Stimulated activated CD4-positive, alpha-beta T cell treated with anti-CD3 and anti-CD28 coated beads, TNF-alpha, amount 100 ng/mL, for 4 hours (primary cell): Measurements from ENCODE around the gene ABCA12.
"Not testable (repeated sequence)": the region's sequence is repeated elsewhere in the genome, so short reads cannot be mapped to it uniquely, and the experiment has no call there.

Experiments
- DNase-seq, 3 experiments: peaks; one replicate each; pipeline ENCODE4 v3.0.0-alpha.2; 2020; ENCODE audit warnings: low read depth in 3 of 3

ABCA12 gene

GRCh38 chr2:215138479-215138878, at the start of gene ABCA12:
ABCA12 (minus strand) TSS chr2:215138626; CDS start chr2:215138208, 418 bp downstream.
- no peak for DNase-seq

GRCh38 chr2:215188078-215188477, 49.7 kb upstream of the ABCA12 start:
- DNase-seq, result no peak

GRCh38 chr2:215186021-215186420, 47.6 kb upstream of the ABCA12 start:
- no peak for DNase-seq

- DNase-seq, result no peak
Measured at GRCh38 chr2:215178121-215178520, 39.7 kb upstream of the ABCA12 start.

GRCh38 chr2:215171796-215172195, 33.4 kb upstream of the ABCA12 start:
- DNase-seq, result no peak

GRCh38 chr2:215171151-215171550, 32.7 kb upstream of the ABCA12 start:
- no peak for DNase-seq

- not testable (repeated sequence) for DNase-seq
Measured at GRCh38 chr2:215166505-215166904, 28.1 kb upstream of the ABCA12 start.

- DNase-seq, result not testable (repeated sequence)
Measured at GRCh38 chr2:215163319-215163718, 24.9 kb upstream of the ABCA12 start.

- no peak for DNase-seq
Measured at GRCh38 chr2:215161301-215161829, 22.9 kb upstream of the ABCA12 start.

GRCh38 chr2:215160081-215160480, 21.7 kb upstream of the ABCA12 start:
- no peak for DNase-seq

- no peak for DNase-seq
Measured at GRCh38 chr2:215156453-215156852, 18.0 kb upstream of the ABCA12 start.

GRCh38 chr2:215149894-215150293, 11.5 kb upstream of the ABCA12 start:
- DNase-seq, result no peak

GRCh38 chr2:215149486-215149885, 11.1 kb upstream of the ABCA12 start:
- DNase-seq, result no peak

GRCh38 chr2:215149060-215149459, 10.6 kb upstream of the ABCA12 start:
- DNase-seq, result no peak

GRCh38 chr2:215145611-215146010, 7.2 kb upstream of the ABCA12 start:
- no peak for DNase-seq

- DNase-seq, result no peak
Measured at GRCh38 chr2:215144106-215144875, 5.9 kb upstream of the ABCA12 start.

- DNase-seq, result no peak
Measured at GRCh38 chr2:215143458-215143857, 5.0 kb upstream of the ABCA12 start.

- DNase-seq, result no peak
Measured at GRCh38 chr2:215141706-215142105, 3.3 kb upstream of the ABCA12 start.

GRCh38 chr2:215140166-215140707, 1.8 kb upstream of the ABCA12 start:
- DNase-seq, result no peak

GRCh38 chr2:215137741-215138340, 585 bp downstream of the ABCA12 start:
- DNase-seq, result no peak

GRCh38 chr2:215137329-215137686, 1.1 kb downstream of the ABCA12 start:
- no peak for DNase-seq

GRCh38 chr2:215136669-215137328, 1.6 kb downstream of the ABCA12 start:
- no peak for DNase-seq
